Fibroblast of peridontal ligament (primary cell): ENCODE data around the gene FAR2.
"Not testable (repeated sequence)": the region's sequence is repeated elsewhere in the genome, so short reads cannot be mapped to it uniquely, and the experiment has no call there.

Source experiments
- DNase-seq: peaks from one replicate; pipeline ENCODE4 v3.0.0-alpha.2; 2010; ENCODE audit errors: extremely low read depth

Gene FAR2

GRCh38 chr12:29234552-29234951 lies 85.5 kb downstream of the FAR2 start:
- no peak for DNase-seq

- DNase-seq, result no peak
Measured at GRCh38 chr12:29234965-29235626, 86.0 kb downstream of the FAR2 start.

- DNase-seq, result no peak
Measured at GRCh38 chr12:29238822-29239291, 89.8 kb downstream of the FAR2 start.

- no peak for DNase-seq
Measured at GRCh38 chr12:29239336-29239735, 90.3 kb downstream of the FAR2 start.

- no peak for DNase-seq
Measured at GRCh38 chr12:29240441-29240840, 91.4 kb downstream of the FAR2 start.

GRCh38 chr12:29241821-29242591 lies 92.9 kb downstream of the FAR2 start:
- peak; percentile 75 for DNase-seq

- no peak for DNase-seq
Measured at GRCh38 chr12:29242921-29243431, 93.9 kb downstream of the FAR2 start.

- no peak for DNase-seq
Measured at GRCh38 chr12:29244159-29244765, 95.2 kb downstream of the FAR2 start.

- peak; percentile 40 for DNase-seq
Measured at GRCh38 chr12:29245246-29245645, 96.2 kb downstream of the FAR2 start.

- no peak for DNase-seq
Measured at GRCh38 chr12:29249930-29250329, 100.9 kb downstream of the FAR2 start.

GRCh38 chr12:29253906-29254625 lies 105.0 kb downstream of the FAR2 start:
- DNase-seq, result peak; percentile 17

GRCh38 chr12:29255042-29255441 lies 106.0 kb downstream of the FAR2 start:
- DNase-seq, result no peak

GRCh38 chr12:29256598-29256997 lies 107.5 kb downstream of the FAR2 start:
- no peak for DNase-seq

GRCh38 chr12:29257687-29258086 lies 108.6 kb downstream of the FAR2 start:
- DNase-seq, result not testable (repeated sequence)

- no peak for DNase-seq
Measured at GRCh38 chr12:29264424-29264823, 115.3 kb downstream of the FAR2 start.

GRCh38 chr12:29269706-29270408 lies 120.8 kb downstream of the FAR2 start:
- DNase-seq, result no peak

GRCh38 chr12:29270446-29270845 lies 121.4 kb downstream of the FAR2 start:
- DNase-seq, result no peak

- DNase-seq, result no peak
Measured at GRCh38 chr12:29273178-29273843, 124.2 kb downstream of the FAR2 start.

GRCh38 chr12:29275834-29276233 lies 126.8 kb downstream of the FAR2 start:
- DNase-seq, result no peak

- no peak for DNase-seq
Measured at GRCh38 chr12:29277231-29277630, 128.2 kb downstream of the FAR2 start.
